Right ventricle myocardium inferior (tissue), 1 donor: Measurements from ENCODE around the gene RAB9A. TPM values are rescaled to one million over a fixed set of nuclear protein-coding genes. Genes with fewer than 3 reads are reported as not detected.

Experiments used
- ATAC-seq: fragments of 200-7000 bp; cut with Tn5 transposase; one replicate; pipeline ENCODE4 v1.9.1; 2020; ENCODE audit warnings: mild to moderate bottlenecking, moderate library complexity
- DNase-seq: peaks from one replicate; pipeline ENCODE4 v3.0.0; 2021; ENCODE audit errors: missing footprints
- intact Hi-C: fragments of 100-400 bp; cut with DNase I; formaldehyde crosslinking; loops from one replicate; pipeline ENCODE4 v1.11.0; 2022
- total RNA-seq: library from RNA; stranded (reverse); fragmentation: NEBNext Ultra II Directional; extraction: Animal tissue kit (Norgen Biotek cat#: 25700); gene quantifications from one replicate; pipeline ENCODE4 v1.2.1, GENCODE V29; 2021
- donor health status: DM: no; HTN: yes; CAD: no; lungs with severe emphysema.

Gene RAB9A
- total RNA-seq, 1 donor from 2014 or later: 20.7 TPM

- intact Hi-C loops: no loop called here
- no peak for ATAC-seq
These were observed 70.3 kb downstream of the RAB9A start for GRCh38 chrX:13759152-13759718.

More at GRCh38 chrX:13759152-13759718, 70.3 kb downstream of the RAB9A start:
- no peak for DNase-seq

Other genes starting within 250 kb of the RAB9A start
- gene EGFL6, start 119.5 kb upstream of the RAB9A start, total RNA-seq: not detected
- 6.4 TPM for gene TCEANC, start 36.0 kb upstream of the RAB9A start, total RNA-seq
- gene TRAPPC2, start 45.5 kb downstream of the RAB9A start, total RNA-seq: 7.1 TPM
- gene OFD1, start 45.6 kb downstream of the RAB9A start, total RNA-seq: 7.1 TPM
- gene GPM6B, start 128.0 kb downstream of the RAB9A start, total RNA-seq: 5.1 TPM